Endometrium (tissue), 2 donors: Measurements from ENCODE around the gene FITM1.

Experiments used
- FAIRE-seq: peaks from 2 replicates; lab custom pipeline; 2012; peaks lifted over from hg19 to GRCh38; lab: Jason Lieb, UNC
- donor health status: control.
- donor health status: control.

Gene FITM1

GRCh38 chr14:24139272-24139934 is 8.9 kb downstream of the FITM1 start:
- FAIRE-seq = no peak

GRCh38 chr14:24141097-24141880 is 10.8 kb downstream of the FITM1 start, which contains the start of gene EMC9:
Gene EMC9 (minus strand): TSS chr14:24141591. CDS start chr14:24141304, 287 bp downstream.
- peak; percentile 76 for FAIRE-seq

GRCh38 chr14:24143511-24143910 is 13.1 kb downstream of the FITM1 start:
- FAIRE-seq = no peak

GRCh38 chr14:24144451-24144850 is 14.0 kb downstream of the FITM1 start:
- FAIRE-seq = no peak

- no peak for FAIRE-seq
Measured at GRCh38 chr14:24145219-24145618, 14.8 kb downstream of the FITM1 start.

GRCh38 chr14:24145690-24146452 is 15.4 kb downstream of the FITM1 start:
- FAIRE-seq = no peak

- peak; percentile 41 for FAIRE-seq
Measured at GRCh38 chr14:24146453-24146977, 16.1 kb downstream of the FITM1 start, which contains the start of gene PSME2. Gene PSME2 (minus strand): TSS chr14:24146610. CDS start chr14:24146581, 29 bp downstream.

GRCh38 chr14:24146978-24147760 is 16.7 kb downstream of the FITM1 start, which contains the start of gene RNF31:
Gene RNF31 (plus strand): TSS chr14:24147498. CDS start chr14:24147699, 201 bp downstream.
- peak; percentile 95 for FAIRE-seq

DNA sequence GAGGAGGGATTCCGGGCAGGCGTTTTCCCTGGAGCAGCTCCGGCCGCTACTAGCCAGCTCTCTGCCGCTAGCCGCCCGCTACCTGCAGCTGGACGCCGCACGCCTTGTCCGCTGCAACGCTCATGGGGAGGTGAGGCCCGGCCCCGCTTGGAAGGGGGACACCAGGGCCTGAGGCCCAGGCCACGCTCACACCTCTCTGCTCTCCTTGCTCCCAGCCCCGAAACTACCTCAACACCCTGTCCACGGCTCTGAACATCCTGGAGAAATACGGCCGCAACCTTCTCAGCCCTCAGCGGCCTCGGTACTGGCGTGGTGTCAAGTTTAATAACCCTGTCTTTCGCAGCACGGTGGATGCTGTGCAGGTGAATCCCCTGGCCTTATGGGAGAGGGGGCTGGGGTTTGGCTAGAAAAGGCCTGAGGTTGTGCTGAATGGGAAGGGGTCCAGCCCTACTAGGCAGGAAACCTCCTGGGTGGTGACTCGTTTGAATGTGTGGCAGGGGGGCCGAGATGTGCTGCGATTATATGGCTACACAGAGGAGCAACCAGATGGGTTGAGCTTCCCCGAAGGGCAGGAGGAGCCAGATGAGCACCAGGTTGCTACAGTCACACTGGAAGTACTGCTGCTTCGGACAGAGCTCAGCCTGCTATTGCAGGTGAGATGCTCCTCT is 17.4 kb downstream of the FITM1 start:
- no peak for FAIRE-seq

DNA sequence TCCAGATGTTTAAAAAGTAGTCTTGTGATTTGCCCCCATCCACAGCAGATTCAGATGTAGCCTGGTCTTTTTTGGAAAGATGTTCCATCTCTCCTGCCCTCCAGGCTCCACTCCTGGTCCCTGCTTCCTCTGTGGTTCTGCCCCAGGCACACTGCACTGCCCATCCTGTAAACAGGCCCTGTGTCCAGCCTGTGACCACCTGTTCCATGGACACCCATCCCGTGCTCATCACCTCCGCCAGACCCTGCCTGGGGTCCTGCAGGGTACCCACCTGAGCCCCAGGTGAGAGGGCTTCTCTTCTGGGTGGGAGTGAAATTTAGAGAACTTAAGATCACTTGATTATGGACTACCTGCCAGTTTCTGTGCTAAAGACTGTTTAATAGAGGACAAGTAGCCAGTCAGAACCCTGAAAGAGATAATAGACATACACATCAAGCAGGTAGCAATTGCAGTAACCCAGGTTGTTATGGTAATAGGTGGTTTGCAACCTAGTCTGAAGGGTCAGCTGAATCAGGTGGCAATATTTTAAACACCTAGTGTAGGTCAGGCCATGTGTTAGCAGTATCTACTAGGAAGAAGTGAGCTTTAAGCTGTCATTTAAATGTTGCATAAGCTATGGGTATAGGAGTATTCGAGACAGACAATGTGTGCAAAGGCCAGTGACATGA is 19.0 kb downstream of the FITM1 start:
- no peak for FAIRE-seq

DNA sequence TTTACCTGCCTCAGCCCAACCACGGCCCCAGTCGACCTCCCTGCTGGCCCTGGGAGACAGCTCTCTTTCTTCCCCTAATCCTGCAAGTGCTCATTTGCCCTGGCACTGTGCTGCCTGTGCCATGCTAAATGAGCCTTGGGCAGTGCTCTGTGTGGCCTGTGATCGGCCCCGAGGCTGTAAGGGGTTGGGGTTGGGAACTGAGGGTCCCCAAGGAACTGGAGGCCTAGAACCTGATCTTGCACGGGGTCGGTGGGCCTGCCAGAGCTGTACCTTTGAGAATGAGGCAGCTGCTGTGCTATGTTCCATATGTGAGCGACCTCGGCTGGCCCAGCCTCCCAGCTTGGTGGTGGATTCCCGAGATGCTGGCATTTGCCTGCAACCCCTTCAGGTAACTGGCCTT is 19.6 kb downstream of the FITM1 start:
- FAIRE-seq = no peak

DNA sequence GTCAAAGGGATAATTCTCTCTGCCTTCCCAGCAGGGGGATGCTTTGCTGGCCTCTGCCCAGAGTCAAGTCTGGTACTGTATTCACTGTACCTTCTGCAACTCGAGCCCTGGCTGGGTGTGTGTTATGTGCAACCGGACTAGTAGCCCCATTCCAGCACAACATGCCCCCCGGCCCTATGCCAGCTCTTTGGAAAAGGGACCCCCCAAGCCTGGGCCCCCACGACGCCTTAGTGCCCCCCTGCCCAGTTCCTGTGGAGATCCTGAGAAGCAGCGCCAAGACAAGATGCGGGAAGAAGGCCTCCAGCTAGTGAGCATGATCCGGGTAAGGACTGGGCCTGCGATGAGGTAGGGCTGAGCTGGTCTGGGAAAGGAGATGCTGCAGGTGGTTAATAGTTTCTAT is 20.1 kb downstream of the FITM1 start:
- no peak for FAIRE-seq

DNA sequence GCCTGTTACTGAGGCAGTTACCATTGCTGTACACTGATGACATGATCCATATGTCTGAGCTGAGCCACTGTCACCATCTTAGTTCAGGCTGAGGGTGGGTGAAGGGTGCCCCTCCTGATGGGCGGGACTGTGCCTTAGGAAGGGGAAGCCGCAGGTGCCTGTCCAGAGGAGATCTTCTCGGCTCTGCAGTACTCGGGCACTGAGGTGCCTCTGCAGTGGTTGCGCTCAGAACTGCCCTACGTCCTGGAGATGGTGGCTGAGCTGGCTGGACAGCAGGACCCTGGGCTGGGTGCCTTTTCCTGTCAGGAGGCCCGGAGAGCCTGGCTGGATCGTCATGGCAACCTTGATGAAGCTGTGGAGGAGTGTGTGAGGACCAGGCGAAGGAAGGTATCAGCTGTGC is 20.5 kb downstream of the FITM1 start:
- FAIRE-seq = no peak

DNA sequence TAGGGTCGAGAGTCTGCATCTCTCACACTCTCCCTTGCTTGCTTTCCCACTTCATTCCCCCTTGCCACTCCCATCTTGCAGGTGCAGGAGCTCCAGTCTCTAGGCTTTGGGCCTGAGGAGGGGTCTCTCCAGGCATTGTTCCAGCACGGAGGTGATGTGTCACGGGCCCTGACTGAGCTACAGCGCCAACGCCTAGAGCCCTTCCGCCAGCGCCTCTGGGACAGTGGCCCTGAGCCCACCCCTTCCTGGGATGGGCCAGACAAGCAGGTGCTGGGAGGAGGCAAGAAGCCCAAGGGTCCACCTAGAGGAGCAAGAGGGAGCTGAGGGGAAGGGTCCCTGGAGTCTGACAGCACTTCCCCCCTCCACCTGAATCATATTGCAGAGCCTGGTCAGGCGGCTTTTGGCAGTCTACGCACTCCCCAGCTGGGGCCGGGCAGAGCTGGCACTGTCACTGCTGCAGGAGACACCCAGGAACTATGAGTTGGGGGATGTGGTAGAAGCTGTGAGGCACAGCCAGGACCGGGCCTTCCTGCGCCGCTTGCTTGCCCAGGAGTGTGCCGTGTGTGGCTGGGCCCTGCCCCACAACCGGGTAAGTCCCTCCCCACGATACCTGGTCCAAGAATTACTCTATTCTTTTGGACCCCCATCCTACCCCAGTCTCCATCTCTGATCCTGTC is 21.1 kb downstream of the FITM1 start:
- no peak for FAIRE-seq

DNA sequence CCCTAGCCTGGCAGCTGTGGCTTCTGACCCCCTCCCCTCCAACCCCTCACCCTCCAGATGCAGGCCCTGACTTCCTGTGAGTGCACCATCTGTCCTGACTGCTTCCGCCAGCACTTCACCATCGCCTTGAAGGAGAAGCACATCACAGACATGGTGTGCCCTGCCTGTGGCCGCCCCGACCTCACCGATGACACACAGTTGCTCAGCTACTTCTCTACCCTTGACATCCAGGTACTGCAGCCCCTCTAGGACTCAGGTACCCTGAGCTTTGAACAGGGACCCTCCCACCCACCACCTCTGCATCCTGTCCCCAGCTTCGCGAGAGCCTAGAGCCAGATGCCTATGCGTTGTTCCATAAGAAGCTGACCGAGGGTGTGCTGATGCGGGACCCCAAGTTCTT is 24.6 kb downstream of the FITM1 start:
- FAIRE-seq = no peak

DNA sequence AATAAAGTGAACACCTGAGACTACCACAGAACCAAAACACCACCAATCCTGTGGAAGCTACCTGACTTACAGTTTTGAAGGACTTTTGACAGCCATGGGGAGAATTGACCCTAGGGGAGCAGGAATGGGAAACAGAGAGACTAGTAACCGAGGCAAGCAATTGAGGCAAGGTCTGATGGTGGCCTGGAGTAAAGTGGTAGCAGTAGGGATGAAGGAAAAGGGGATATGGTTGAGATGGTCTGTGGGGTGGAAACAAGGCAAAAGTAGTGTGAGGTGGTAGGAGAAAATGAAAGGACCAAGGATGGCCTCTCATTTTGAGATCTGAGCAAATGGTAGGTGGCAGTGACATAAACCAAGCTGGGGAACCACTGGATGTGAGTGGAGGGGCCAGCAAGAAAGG is 26.4 kb downstream of the FITM1 start:
- no peak for FAIRE-seq

DNA sequence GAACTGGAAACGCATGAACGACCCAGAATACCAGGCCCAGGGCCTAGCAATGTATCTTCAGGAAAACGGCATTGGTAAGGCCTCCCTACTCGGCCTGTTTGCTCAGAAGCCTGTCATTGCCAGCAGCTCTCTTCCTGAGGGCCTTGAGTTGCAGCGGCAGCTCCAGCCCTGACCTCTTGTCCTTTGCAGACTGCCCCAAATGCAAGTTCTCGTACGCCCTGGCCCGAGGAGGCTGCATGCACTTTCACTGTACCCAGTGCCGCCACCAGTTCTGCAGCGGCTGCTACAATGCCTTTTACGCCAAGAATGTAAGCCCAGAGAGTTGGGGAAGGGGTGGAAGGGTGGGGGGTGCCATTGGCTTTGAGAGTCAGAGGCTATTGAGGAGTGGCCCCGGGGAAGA is 26.9 kb downstream of the FITM1 start:
- FAIRE-seq = no peak

DNA sequence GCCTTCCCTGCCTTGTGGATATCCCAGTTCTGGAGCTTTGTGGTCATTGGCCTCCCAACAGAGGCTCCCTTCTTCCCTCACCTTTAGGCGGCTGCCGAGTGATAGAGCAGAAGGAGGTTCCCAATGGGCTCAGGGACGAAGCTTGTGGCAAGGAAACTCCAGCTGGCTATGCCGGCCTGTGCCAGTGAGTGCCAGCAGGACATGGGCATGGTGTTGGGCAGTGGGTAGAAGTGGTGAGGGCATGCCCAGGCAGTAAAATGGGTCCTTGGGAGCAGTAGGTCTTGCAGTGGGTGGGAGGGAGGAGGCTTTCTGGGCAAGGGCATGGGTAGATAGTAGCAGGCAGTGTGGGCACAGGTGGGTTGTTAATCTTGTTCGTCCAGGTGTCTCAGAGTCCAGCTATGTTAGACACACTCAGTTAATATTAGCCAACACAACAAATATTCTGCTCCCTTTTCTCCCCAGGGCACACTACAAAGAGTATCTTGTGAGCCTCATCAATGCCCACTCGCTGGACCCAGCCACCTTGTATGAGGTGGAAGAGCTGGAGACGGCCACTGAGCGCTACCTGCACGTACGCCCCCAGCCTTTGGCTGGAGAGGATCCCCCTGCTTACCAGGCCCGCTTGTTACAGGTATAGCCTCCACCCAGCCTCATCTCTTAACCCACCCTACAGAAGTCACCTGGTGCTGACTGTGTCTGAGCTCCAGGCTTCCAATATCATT is 29.5 kb downstream of the FITM1 start:
- FAIRE-seq = no peak

DNA sequence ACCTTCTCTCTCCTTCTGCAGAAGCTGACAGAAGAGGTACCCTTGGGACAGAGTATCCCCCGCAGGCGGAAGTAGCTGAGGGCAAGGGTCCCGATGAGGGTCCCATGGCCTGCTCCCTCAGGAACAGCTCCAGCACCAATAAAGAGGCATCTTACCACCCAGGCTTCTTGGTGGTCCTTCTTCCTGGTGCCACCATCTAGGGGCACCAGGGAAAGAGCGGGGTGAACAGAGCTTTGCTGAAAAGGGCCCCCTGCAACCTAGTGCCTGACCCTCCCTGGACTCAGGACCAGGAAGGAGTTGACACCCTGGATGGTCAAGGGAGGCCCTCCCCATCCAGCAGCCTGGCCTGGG is 30.0 kb downstream of the FITM1 start:
- FAIRE-seq = no peak
